Muscle of leg (tissue), 11 donors: Measurements from ENCODE around the gene ARHGAP23. TPM values are rescaled to one million over a fixed set of nuclear protein-coding genes. Genes with fewer than 3 reads are reported as not detected.

Experiments
- DNase-seq: peaks from one replicate; pipeline ENCODE4 v3.0.0; 2013
- H3K27ac ChIP-seq: one replicate; pipeline ENCODE4 v1.5.1; 2013; ENCODE audit warnings: mild to moderate bottlenecking, low read length, control low read depth
- H3K27me3 ChIP-seq: one replicate; pipeline ENCODE4 v1.6.1; 2013; ENCODE audit warnings: low read length; ENCODE audit not compliant: control insufficient read depth, insufficient read depth
- H3K36me3 ChIP-seq: one replicate; pipeline ENCODE4 v1.6.1; 2013; ENCODE audit warnings: low read length; ENCODE audit not compliant: control insufficient read depth, insufficient read depth
- H3K4me1 ChIP-seq: one replicate; pipeline ENCODE4 v1.6.1; 2013; ENCODE audit warnings: low read length; ENCODE audit not compliant: control insufficient read depth, insufficient read depth
- H3K4me3 ChIP-seq: one replicate; pipeline ENCODE4 v1.5.1; 2013; ENCODE audit warnings: low read length, control low read depth
- H3K9me3 ChIP-seq: replicated peaks from 2 replicates; pipeline ENCODE4 v1.6.1; 2013; ENCODE audit warnings: low read depth, low read length; ENCODE audit not compliant: control insufficient read depth
- WGBS: methylation state at CpG from one replicate; pipeline ENCODE4 v1.1.5; 2013; ENCODE audit warnings: missing lambda C conversion rate; ENCODE audit not compliant: insufficient coverage; 5-methylcytosine and 5-hydroxymethylcytosine counted together
- polyA plus RNA-seq, 8 donors: library from polyadenylated mRNA; unstranded; fragments of 120-200 nt; gene quantifications; one replicate each; pipeline versions ENCODE4 v1.2.1 to v1.2.3, GENCODE V29; 2013; ENCODE audit warnings: inconsistent platforms in 1 of 8, low replicate concordance in 1 of 8; ENCODE audit not compliant: insufficient read length in 8 of 8, insufficient read depth in 1 of 8
- total RNA-seq: library from RNA; stranded (reverse); fragments of 120-200 nt; gene quantifications from one replicate; pipeline ENCODE4 v1.2.4, GENCODE V29; 2013

Gene ARHGAP23
- total and polyA plus RNA-seq, 9 donors = 17.1 to 44.2 (median 35.8) TPM

- Histone ChIP-seq H3K27me3 (no peaks in the 10 kb centered on the region), H3K4me3 (no peak overlapping the region), H3K4me1 (peaks cover 47% of the 10 kb centered on the region), H3K36me3 (peaks cover 66% of the 10 kb centered on the region), H3K27ac (no peak overlapping the region), H3K9me3 (no peaks in the 10 kb centered on the region)
- WGBS = 80% methylated on average over 11 of the region's 19 CpGs
- no peak for DNase-seq
Observed at GRCh38 chr17:38460716-38461630, 32.7 kb downstream of the ARHGAP23 start.

- no peak overlapping the region for H3K4me3 ChIP-seq
- H3K27ac ChIP-seq = no peak overlapping the region
- no peaks in the 10 kb centered on the region for H3K27me3 ChIP-seq
- no peak for DNase-seq
- no peaks in the 10 kb centered on the region for H3K9me3 ChIP-seq
- H3K4me1 ChIP-seq = peaks cover 46% of the 10 kb centered on the region
- peaks cover 73% of the 10 kb centered on the region for H3K36me3 ChIP-seq
- WGBS = 74% methylated on average over 4 of the region's 7 CpGs
Observed at GRCh38 chr17:38461683-38462082, 33.4 kb downstream of the ARHGAP23 start.

GRCh38 chr17:38463451-38463858, 35.2 kb downstream of the ARHGAP23 start:
- no peak for DNase-seq
- Histone ChIP-seq H3K4me3 (no peak overlapping the region), H3K9me3 (no peaks in the 10 kb centered on the region), H3K27ac (peak overlapping the region; percentile 96), H3K4me1 (peaks cover 46% of the 10 kb centered on the region), H3K36me3 (peaks cover 80% of the 10 kb centered on the region), H3K27me3 (no peaks in the 10 kb centered on the region)
- WGBS = 51% methylated on average over 6 of the region's 8 CpGs

- Histone ChIP-seq H3K9me3 (no peaks in the 10 kb centered on the region), H3K4me1 (peaks cover 46% of the 10 kb centered on the region), H3K27ac (peak overlapping the region; percentile 96), H3K4me3 (peak overlapping the region; percentile 59), H3K36me3 (peaks cover 80% of the 10 kb centered on the region), H3K27me3 (no peaks in the 10 kb centered on the region)
- 34% methylated on average over 6 of the region's 9 CpGs for WGBS
- peak; percentile 70 for DNase-seq
Observed at GRCh38 chr17:38464251-38464722, 36.0 kb downstream of the ARHGAP23 start.

- no peaks in the 10 kb centered on the region for H3K9me3 ChIP-seq
- peaks cover 80% of the 10 kb centered on the region for H3K36me3 ChIP-seq
- H3K4me3 ChIP-seq = peak overlapping the region; percentile 59
- H3K27ac ChIP-seq = peak overlapping the region; percentile 96
- DNase-seq = peak; percentile 96
- no peaks in the 10 kb centered on the region for H3K27me3 ChIP-seq
- 16% methylated on average over 16 of the region's 28 CpGs for WGBS
- peaks cover 46% of the 10 kb centered on the region for H3K4me1 ChIP-seq
Observed at GRCh38 chr17:38464723-38465390, 36.6 kb downstream of the ARHGAP23 start.

- Histone ChIP-seq H3K27ac (peak overlapping the region; percentile 96), H3K4me3 (peak overlapping the region; percentile 59), H3K9me3 (no peaks in the 10 kb centered on the region), H3K27me3 (no peaks in the 10 kb centered on the region), H3K36me3 (peaks cover 79% of the 10 kb centered on the region), H3K4me1 (peaks cover 46% of the 10 kb centered on the region)
- peak; percentile 75 for DNase-seq
- WGBS = 54% methylated on average over 18 of the region's 23 CpGs
Observed at GRCh38 chr17:38465391-38466345, 37.4 kb downstream of the ARHGAP23 start.

GRCh38 chr17:38466346-38467315, 38.4 kb downstream of the ARHGAP23 start:
- H3K27me3 ChIP-seq = no peaks in the 10 kb centered on the region
- WGBS = 89% methylated on average over 48 of the region's 57 CpGs
- peaks cover 74% of the 10 kb centered on the region for H3K36me3 ChIP-seq
- H3K9me3 ChIP-seq = no peaks in the 10 kb centered on the region
- H3K27ac ChIP-seq = no peak overlapping the region
- H3K4me1 ChIP-seq = peaks cover 46% of the 10 kb centered on the region
- H3K4me3 ChIP-seq = no peak overlapping the region
- no peak for DNase-seq

GRCh38 chr17:38467491-38467890, 39.2 kb downstream of the ARHGAP23 start:
- Histone ChIP-seq H3K27ac (no peak overlapping the region), H3K4me1 (peaks cover 46% of the 10 kb centered on the region), H3K4me3 (no peak overlapping the region), H3K9me3 (no peaks in the 10 kb centered on the region), H3K36me3 (peaks cover 77% of the 10 kb centered on the region), H3K27me3 (no peaks in the 10 kb centered on the region)
- 0% methylated on average over 1 of the region's 1 CpG for WGBS
- no peak for DNase-seq

GRCh38 chr17:38469875-38470274, 41.6 kb downstream of the ARHGAP23 start:
- no peak overlapping the region for H3K27ac ChIP-seq
- H3K27me3 ChIP-seq = no peaks in the 10 kb centered on the region
- H3K4me3 ChIP-seq = no peak overlapping the region
- WGBS = 51% methylated on average over 12 of the region's 20 CpGs
- H3K9me3 ChIP-seq = no peaks in the 10 kb centered on the region
- H3K36me3 ChIP-seq = peaks cover 76% of the 10 kb centered on the region
- no peak for DNase-seq
- peaks cover 23% of the 10 kb centered on the region for H3K4me1 ChIP-seq
